Stimulated activated CD4-positive, alpha-beta T cell treated with anti-CD3 and anti-CD28 coated beads, Interleukin-2, amount 100 ng/mL, for 48 hours (primary cell): Measurements from ENCODE around the gene ADH5.
"Not testable (repeated sequence)": the region's sequence is repeated elsewhere in the genome, so short reads cannot be mapped to it uniquely, and the experiment has no call there.

Source experiments
- DNase-seq, 2 donors: peaks; one replicate each; pipeline ENCODE4 v3.0.0-alpha.2; 2020

The ADH5 gene

DNA sequence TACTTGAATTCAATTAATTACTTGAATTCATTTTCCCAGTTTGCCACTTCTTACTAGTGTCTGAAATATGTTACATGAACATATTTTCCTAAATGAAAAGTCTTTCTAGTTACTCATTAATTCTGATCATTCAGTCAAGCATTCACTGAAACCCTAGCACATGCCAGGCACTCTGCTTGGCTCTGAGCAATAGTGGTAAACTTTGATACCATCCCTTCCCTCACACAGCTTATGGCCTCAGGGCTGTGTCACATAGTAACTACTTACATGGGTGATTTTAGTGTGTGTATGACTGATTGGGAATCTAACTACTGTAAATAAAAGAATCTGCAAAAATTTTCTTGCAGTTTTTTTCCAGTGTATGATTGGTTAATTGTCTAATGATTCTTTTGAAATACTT, 60.4 kb downstream of the ADH5 start:
- no peak for DNase-seq

DNA sequence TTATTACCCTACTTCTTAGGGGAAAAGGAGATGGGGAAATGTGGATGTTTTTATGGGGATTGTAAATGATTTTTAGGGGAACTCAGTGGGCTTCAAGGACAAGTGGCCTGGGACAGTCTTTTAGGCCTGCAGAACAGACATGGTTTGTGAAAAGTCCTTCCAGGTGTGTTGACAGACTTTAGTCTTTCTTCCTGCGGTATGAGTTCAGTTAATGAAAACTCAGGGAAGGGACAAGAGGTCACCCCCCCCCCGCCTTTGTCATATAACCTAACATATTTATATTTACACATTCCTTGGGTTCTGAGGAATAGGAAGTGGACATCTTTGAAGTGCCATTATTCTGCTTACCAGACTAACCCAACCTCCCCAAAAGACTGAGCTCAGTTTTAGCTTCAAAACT, 61.3 kb downstream of the ADH5 start:
- no peak for DNase-seq

DNA sequence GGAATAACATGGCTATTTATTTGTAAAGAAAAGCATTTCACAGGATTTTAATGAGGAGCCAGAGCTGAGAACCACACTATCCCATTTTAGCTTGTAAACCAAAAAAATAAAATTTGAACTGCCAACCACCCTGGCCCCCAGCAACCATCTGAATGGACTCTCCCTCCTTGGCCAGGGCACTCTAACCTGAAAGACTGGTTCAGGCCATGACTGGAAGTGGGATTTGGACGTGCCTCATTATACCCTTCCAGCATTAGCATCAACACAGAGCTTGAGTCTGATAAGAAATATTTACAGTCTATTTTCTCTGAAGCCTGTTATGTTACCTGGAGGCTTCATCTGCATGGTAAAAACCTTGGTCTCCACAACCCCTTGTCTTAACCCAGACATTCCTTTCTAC, 63.1 kb downstream of the ADH5 start:
- no peak for DNase-seq

DNA sequence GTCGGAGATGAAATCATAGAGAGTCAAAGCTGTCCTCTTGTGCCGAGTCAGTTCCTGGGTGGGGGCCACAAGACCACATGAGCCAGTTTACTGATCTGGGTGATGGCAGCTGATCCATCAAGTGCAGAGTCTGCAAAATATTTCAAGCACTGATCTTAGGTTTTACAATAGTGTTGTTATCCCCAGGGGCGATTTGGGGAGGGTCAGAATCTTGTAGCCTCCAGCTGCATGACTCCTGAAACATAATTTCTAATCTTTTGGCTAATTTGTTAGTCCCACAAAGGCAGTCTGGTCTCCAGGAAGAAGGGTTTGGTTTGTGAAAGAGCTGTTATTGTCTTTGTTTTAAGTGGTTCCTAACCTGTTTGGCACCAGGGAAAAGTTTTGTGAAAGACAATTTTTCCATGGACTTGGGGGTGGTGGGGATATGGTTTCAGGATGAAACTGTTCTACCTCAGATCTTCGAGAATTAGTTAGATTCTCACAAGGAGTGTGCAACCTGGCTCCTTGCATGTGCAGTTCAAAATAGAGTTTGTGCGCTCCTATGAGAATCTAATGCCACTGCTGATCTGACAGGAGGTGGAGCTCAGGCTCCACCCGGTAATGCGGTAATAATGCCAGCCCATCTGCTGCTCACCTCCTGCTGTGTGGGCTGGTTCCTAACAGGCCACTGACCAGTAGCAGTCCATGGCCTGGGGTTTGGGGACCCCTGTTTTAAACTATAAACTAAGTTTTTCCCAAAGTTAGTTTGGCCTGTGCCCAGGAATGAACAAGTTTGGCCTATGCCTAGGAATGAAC, 63.9 kb downstream of the ADH5 start:
- DNase-seq, result no peak

DNA sequence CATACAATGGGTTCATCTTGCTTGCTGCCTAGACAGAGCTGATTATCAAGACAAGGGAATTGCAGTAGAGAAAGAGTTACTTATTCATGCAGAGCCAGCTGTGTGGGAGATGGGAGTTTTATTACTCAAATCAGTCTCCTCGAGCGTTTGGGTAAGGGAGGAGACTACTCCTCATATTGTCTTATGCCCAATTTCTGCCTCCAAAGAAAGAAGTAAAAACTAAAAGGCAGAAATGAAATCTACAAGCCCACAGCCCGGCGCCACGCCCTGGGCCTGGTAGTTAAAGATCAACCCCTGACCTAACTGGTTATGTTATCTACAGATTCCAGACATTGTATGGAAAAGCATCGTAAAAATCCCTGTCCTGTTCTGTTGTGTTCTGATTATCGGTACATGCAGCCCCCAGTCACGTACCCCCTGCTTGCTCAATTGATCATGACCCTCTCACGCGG, 64.8 kb downstream of the ADH5 start:
- DNase-seq, result not testable (repeated sequence)

DNA sequence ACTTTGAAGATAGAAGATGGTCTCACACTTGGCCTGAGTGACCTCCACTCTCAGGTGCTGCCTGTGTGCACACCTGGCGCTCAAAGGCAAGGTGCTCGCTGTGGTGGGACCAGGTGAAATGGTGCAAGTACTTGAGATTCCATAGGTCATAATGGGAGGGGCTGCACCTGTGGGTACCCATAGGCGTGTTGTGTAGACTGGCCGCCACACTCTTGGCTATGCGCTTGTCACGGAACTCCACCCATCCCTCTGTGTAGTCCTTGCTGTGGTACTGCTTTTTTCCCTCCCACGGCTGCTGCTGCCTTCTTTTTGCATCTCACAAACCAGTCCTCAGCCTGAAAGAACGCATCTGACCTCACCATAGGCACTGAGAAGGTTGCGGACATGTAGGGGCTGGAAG, 66.0 kb downstream of the ADH5 start:
- no peak for DNase-seq

DNA sequence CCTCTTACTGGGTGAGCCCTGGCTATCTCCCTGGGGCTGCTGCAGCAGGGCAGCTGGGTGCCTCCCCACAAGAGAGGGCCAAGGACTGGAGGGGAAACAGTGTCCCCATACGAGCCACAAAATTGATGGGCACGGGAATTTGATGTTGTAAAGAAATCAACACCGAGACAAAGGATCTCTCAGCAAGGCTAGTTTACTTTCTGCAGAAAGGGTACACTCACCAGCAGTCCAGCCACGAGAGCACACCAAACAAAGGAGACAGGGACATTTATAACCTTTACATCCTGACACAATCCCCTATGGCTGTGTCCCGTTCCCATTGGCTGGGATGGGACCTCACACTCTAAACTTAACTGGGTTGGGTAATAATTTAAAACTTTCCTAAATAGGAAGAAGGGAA, 67.2 kb downstream of the ADH5 start:
- DNase-seq, result no peak
